Activated CD4-positive, alpha-beta T cell treated with anti-CD3 and anti-CD28 coated beads, Interleukin-2, amount 50 U/mL, for 24 hours (primary cell): ENCODE measurements around the gene PCK2.
"Not testable (repeated sequence)": the region's sequence is repeated elsewhere in the genome, so short reads cannot be mapped to it uniquely, and the experiment has no call there.

Experiments used
- DNase-seq, 2 donors: peaks; one replicate each; pipeline ENCODE4 v3.0.0-alpha.2; 2020; ENCODE audit warnings: low read depth in 1 of 2, low spot score in 1 of 2

The PCK2 gene

DNA sequence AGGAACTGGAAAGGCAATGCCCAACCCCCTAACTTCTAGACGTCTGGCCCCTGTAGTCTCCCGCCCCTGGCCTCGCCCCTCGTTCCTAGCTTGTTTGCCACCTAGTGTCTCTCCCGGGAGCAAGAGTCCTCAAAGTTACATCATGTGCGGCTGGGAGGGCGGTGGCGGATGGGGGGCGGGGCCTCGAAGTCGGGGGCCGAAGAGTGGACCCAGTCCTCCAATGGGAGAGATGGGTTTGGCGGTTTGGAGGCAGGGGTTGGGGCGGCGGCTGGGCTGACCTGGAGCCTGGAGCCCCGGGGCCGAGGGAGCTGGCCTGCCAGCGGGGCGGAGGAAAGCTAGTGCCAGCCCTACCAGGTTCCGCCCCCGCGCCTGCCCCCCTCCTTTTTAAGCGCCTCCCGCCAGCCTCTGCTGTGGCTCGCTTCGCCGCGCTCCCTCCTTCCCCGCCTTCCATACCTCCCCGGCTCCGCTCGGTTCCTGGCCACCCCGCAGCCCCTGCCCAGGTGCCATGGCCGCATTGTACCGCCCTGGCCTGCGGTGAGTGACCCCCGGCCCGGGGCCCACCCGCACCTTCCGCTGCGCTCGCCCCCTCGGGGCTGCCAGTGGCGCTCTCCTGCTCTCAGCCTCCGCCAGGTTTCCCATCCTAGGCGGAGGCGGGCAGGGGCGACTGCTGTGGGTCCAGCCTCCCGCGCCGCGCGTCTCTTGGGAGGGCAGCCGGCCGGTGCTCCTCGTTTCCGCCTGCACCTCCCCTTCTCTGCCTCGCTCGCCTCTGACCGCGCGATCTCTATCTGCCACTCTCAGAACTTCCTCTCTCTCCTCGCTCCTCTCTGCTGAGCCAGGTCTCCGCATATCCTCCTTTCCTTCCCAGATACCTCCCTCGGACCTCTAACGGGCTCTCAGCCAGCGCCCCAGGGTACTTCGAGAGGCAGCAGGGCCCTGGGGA is at the start of gene PCK2:
PCK2 (plus strand) TSS at position 411 of the 940 bp plus-strand sequence; CDS start at position 506, 95 bp downstream.
- peak; percentile 68 to 83 for DNase-seq

GRCh38 chr14:24049002-24049401 is 45.1 kb upstream of the PCK2 start:
- DNase-seq: not testable (repeated sequence)

- not testable (repeated sequence) for DNase-seq
Observed at GRCh38 chr14:24050753-24051152, 43.4 kb upstream of the PCK2 start.

DNA sequence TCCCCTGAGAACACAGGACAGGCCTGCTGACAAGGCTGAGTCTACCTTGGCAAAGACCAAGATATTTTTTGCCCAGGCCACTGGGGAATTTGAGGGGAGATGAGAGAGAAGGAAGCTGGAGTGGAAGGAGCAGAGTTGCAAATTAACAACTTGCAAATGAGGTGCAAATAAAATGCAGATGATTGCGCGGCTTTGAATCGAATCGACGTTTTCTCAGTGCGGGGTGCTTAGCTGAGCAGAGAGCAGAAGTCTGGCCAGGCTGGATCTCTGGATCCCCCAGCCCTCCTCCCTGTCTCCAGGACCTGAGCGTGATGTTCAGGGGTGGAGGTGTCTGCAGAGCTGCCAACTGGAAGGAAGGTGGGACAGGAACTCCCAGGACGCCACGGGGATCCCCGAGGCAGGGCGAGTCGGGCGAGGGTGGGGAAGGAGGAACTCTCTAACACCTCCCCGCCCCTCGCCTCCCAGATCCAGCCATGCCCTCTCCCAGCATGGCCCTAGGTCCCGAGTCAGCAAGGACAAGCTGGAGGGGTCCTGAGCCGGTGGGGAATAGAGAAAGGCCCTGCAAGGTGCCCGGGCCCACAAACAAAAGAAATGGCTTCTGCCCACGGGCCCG is 42.8 kb upstream of the PCK2 start:
- no peak for DNase-seq

DNA sequence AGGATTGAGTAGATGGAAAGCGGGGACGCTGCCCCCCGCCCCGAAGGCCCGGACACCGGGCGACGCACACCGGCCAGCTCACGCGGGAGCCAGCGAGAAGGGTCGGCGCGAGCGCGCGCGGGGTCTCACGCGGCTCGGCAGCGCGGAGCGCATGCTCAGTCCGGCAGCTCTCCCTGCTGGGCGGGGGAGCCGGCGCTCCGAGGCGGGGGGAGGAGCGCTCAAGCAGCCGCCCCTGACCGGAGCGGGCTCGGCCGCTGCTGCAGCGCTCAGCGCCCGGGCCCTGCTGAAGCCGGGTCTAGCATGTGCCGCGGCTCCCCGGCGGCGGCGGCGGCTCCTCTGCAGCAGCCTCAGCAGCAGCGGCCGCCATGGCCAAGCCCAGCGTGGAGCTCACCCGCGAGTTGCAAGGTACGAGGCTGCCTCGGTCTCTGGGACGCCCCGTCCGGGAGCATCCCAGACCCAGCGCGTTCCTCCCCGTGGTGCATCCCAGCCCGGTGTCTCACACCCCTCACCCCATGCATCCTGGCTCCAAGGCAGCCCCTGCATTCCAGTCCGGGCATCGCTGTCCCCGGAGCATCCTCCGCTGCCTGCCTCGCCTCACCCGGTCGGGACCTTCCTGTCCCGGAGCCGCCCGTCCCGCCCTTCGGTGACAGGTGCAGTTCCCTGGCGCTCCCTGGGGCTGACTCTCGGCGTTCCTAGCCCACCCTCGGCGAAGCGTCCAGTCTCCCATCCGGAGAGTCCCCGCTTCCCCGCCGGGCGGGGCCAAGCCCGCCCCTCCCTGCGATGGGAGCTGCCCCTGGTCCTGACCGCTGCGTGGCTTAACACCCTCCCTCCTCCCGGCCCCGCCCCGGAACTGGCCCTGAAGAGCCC is 42.1 kb upstream of the PCK2 start, which contains the start of gene CARMIL3:
CARMIL3 (plus strand) TSS at position 221 of the 867 bp plus-strand sequence; CDS start at position 366, 145 bp downstream.
- DNase-seq: peak in 1 of 2 donors; percentile 36

GRCh38 chr14:24052656-24053547 is 41.2 kb upstream of the PCK2 start:
- DNase-seq: peak in 1 of 2 donors; percentile 75

GRCh38 chr14:24053548-24054323 is 40.4 kb upstream of the PCK2 start:
- DNase-seq: no peak

DNA sequence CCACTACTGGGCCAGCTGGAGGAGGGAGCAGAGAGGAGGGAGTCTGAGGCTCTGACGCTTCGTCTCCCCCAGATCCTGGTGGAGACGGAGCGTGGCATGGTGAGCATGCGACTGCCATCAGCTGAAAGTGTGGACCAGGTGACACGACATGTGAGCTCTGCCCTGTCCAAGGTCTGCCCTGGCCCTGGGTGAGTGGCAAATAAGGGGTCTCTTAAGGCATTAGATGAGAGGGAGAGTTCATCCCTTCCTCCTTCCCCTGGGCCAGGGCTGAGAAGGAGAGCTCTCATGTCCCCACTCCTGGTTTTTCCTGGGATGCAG is 39.8 kb upstream of the PCK2 start:
- no peak for DNase-seq

- DNase-seq: no peak
Observed at GRCh38 chr14:24054646-24055045, 39.5 kb upstream of the PCK2 start.

DNA sequence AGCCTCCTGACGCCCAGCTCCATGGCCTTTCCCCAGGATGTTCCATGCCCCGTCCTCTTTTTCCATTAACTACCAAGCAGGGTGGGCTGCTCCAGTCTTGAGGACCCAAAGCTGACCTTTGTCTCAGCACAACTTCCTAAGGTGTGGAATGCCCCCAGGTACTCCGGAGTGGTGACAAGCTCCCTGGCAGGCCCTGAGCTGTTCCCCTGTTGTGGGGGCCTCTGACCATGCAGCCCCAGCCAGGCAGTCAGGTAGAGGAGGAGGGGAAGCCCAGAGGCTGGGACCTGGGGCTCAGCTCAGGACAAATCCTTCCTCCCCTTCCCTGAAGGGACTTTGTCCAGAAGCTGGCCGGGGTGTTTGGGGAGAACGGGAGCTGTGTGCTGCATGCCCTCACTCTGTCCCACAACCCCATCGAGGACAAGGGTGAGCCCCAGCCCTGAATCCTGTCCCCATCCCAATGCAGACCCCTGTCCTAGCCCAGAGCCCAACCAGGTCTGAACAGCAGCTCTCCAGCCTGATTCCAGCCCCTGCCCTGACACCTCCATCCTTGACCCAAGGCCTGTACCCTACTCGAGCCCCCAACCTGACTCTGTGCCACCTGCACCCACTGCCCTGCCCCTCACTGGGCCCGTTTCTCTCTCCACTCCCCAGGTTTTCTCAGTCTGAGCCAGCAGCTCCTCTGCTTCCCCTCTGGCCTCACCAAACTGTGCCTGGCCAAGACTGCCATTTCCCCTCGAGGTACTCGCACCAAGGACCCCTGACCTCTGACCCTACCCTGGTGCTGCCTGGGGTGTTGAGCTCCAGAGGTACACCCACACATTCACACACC is 37.9 kb upstream of the PCK2 start:
- DNase-seq: no peak

GRCh38 chr14:24056800-24057184 is 37.3 kb upstream of the PCK2 start:
- DNase-seq: no peak

- DNase-seq: no peak
Observed at GRCh38 chr14:24057271-24057670, 36.8 kb upstream of the PCK2 start.

GRCh38 chr14:24057867-24058259 is 36.2 kb upstream of the PCK2 start:
- no peak for DNase-seq

GRCh38 chr14:24058260-24058950 is 35.7 kb upstream of the PCK2 start:
- DNase-seq: no peak

- DNase-seq: no peak
Observed at GRCh38 chr14:24058951-24059475, 35.1 kb upstream of the PCK2 start.

GRCh38 chr14:24059841-24060388 is 34.2 kb upstream of the PCK2 start:
- DNase-seq: no peak

GRCh38 chr14:24060443-24060842 is 33.7 kb upstream of the PCK2 start:
- DNase-seq: no peak
